RWPE1 (cell line): ENCODE data around the gene POLA2.
"Not testable (repeated sequence)": the region's sequence is repeated elsewhere in the genome, so short reads cannot be mapped to it uniquely, and the experiment has no call there.

ENCODE experiments used
- CTCF ChIA-PET: fragments of 350-600 bp; sonication (Branson Sonifier 250); formaldehyde crosslinking; extraction: SDS; loops from one replicate; lab custom pipeline; 2021; lab: Yijun Ruan, JAX
- POLR2A ChIA-PET: fragments of 400-600 bp; formaldehyde crosslinking; extraction: SDS; loops from one replicate; lab custom pipeline; 2020; ENCODE audit warnings: antibody characterized with exemption; ENCODE audit not compliant: low non-redundant PET; lab: Yijun Ruan, JAX
- DNase-seq: peaks from one replicate; pipeline ENCODE4 v3.0.0; 2012; ENCODE audit warnings: low spot score
- H3K27ac ChIP-seq: fragments of 450-650 bp; 2 replicates; pipeline ENCODE4 v1.5.1; 2017
- TF ChIP-seq, protein P1 (sequence below): fragments of 450-650 bp; conservative IDR thresholded peaks from 2 replicates; pipeline ENCODE4 v1.5.1; 2017; ENCODE audit warnings: low read depth, mild to moderate bottlenecking

POLA2 gene

DNA sequence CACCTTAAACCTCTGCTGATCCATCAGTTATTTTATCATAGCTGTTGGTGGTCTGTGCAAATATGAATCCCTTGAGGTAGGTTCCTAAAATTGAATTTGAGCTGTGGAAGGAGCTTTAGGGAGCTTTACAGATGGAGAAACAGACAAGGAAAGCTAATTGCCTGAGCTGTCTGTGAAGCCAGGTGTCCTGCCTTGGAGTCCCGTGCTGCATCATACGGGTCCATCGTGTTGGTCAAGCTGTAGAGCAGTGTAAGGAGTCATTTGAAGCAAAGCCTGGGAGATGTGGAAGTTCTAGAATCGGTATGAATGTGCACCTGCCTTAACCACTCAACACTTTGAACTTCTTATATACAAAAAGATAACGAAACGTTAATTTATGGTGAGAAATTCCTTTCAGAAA is 1.0 kb downstream of the POLA2 start:
- DNase-seq, result no peak
- POLR2A ChIA-PET, result interaction anchor here (0.6 to 1.4 kb wide), 3 partner anchors 14 to 71 kb away, joined by 3 to 6 read pairs (median 4); partner anchors contain the start of gene DPF2
- CTCF ChIA-PET, result interaction anchor here (0.8 to 2.2 kb wide), 3 partner anchors 12 to 53 kb away, joined by 3 to 12 read pairs (median 8); partner anchors contain the start of gene CDC42EP2
- TF ChIP-seq, protein P1, sequence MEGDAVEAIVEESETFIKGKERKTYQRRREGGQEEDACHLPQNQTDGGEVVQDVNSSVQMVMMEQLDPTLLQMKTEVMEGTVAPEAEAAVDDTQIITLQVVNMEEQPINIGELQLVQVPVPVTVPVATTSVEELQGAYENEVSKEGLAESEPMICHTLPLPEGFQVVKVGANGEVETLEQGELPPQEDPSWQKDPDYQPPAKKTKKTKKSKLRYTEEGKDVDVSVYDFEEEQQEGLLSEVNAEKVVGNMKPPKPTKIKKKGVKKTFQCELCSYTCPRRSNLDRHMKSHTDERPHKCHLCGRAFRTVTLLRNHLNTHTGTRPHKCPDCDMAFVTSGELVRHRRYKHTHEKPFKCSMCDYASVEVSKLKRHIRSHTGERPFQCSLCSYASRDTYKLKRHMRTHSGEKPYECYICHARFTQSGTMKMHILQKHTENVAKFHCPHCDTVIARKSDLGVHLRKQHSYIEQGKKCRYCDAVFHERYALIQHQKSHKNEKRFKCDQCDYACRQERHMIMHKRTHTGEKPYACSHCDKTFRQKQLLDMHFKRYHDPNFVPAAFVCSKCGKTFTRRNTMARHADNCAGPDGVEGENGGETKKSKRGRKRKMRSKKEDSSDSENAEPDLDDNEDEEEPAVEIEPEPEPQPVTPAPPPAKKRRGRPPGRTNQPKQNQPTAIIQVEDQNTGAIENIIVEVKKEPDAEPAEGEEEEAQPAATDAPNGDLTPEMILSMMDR, result no peak
- H3K27ac ChIP-seq, result peak overlapping the region; percentile 94; the same call in 1 of the 2 replicates

DNA sequence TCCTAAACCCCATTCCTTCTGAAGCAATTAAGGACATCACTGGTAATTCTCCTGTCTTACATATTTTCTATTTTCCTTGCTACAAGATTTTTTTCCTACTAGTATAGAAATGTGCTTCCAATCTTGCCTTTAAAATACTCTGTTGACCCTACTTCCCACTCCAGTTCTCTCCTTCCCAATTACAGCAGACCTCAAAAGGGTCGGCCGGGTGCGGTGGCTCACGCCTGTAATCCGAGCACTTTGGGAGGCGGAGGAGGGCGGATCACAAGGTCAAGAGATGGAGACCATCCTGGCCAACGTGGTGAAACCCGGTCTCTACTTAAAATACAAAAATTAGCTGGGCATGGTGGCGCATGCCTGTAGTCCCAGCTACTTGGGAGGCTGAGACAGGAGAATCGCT is 3.0 kb downstream of the POLA2 start:
- CTCF ChIA-PET, result interaction anchor here (0.6 to 2.1 kb wide), 2 partner anchors 50 to 51 kb away, joined by 3 to 10 read pairs; partner anchors contain the start of gene CDC42EP2
- POLR2A ChIA-PET, DNase-seq: not testable (repeated sequence)

DNA sequence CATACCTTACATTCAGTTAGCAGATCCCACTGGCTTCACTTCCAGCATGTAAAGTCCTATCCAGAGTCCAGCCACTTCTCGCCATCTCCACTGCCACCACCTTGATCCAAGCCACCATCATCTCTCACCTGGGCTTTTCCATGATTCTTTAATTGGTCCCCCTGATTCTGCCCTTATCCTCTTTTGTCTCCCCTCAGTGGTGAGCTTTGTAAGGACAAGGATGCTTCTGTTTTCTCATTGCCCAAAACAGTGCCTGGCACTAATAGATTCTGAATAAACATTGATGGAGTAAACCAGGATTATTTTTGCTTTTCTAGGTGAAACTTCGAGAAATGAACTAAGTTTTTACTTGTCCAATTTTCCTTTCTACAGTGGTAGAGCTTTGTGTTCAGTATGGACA is 4.4 kb downstream of the POLA2 start:
- CTCF ChIA-PET, result interaction anchor here (0.6 to 2.1 kb wide), 5 partner anchors 9 to 719 kb away, joined by 3 to 10 read pairs (median 4); partner anchors contain the start of gene CDC42EP2

More for the DNA sequence above, 3.0 kb downstream of the POLA2 start:
- H3K27ac ChIP-seq, result not testable (repeated sequence)

DNA sequence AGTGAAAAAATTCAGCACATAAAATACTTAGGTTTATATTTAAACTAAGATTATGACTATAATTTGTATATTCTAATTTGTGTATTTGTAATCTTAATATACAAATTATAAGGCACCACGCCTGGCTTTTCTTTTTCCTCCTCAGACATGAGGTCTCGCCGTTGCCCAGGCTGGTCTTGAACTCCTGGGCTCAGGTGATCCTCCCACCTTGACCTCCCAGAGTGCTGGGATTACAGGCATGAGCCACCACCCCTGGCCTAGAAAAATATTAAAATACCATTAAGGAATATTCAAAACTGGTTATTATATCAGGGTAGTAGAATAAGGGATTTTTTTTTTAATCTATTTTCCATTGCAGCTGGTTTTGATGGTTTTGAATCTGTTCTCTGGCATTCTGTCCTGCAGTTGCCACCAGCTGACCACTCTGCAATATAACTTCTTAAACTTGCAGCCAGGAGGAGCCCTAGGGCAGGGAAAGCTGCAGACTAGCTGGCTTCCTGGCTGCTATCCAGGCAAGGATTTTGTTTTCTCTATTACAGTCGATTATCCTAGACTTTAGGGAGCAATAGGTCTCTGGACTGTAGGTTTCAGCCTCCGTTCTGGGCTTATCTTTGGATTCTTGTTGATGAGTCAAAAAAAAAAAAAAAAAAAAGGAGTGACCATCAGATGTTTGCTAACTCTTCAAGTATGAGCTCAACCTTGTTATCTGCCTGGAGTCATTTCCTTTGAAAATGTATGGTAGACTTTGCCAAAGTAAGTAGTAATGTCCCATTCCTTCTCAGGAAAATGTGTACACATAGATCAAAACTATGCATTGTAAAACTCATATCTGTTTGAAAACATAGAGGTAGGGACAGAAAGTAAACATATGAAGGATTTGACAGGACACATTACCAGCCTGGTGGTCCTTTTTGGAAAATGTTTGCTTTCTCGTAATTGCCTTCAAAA is 13.2 kb downstream of the POLA2 start:
- ChIA-PET POLR2A (interaction anchor here (0.6 to 1.3 kb wide), 3 partner anchors 12 to 85 kb away, joined by 3 to 7 read pairs (median 3); partner anchors contain the start of gene DPF2), CTCF (interaction anchor here (0.6 to 2.6 kb wide), 19 partner anchors 9 to 738 kb away, joined by 3 to 41 read pairs (median 5); partner anchors contain the start of genes CDC42EP2 and POLA2)
- peak overlapping the region; percentile 60 for H3K27ac ChIP-seq
- TF ChIP-seq, protein P1, result peak; percentile 77
- peak; percentile 67 for DNase-seq

More for the DNA sequence above, 4.4 kb downstream of the POLA2 start:
- H3K27ac ChIP-seq, result no peak overlapping the region
- POLR2A ChIA-PET, result no interaction called here
- TF ChIP-seq, protein P1, result no peak
- no peak for DNase-seq

DNA sequence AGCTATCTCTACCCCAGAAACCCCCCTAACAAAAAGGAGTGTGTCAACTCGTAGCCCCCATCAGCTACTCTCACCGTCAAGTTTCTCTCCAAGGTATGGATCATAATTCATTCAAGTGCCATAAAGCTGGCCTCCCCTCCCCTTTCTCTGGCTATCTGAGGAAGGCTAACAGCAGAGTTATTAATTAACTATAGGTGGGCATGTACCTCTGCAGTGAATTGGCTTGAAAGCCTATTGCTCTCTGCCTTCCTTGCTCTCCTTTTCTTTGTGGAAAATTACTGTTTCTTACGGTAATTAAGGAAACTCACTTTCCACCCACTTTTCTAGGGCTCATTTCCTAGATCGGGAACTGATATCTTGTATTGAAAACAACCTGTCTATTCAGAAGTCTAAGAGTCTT is 14.1 kb downstream of the POLA2 start:
- DNase-seq, result no peak
- CTCF ChIA-PET, result interaction anchor here (0.7 to 2.6 kb wide), 5 partner anchors 39 to 77 kb away, joined by 5 to 41 read pairs (median 10); partner anchors contain the start of gene CDC42EP2
- no peak overlapping the region for H3K27ac ChIP-seq
- TF ChIP-seq, protein P1, result no peak
- POLR2A ChIA-PET, result interaction anchor here (0.6 to 1.3 kb wide), 3 partner anchors 11 to 57 kb away, joined by 3 to 7 read pairs (median 6); partner anchors contain the start of gene DPF2

DNA sequence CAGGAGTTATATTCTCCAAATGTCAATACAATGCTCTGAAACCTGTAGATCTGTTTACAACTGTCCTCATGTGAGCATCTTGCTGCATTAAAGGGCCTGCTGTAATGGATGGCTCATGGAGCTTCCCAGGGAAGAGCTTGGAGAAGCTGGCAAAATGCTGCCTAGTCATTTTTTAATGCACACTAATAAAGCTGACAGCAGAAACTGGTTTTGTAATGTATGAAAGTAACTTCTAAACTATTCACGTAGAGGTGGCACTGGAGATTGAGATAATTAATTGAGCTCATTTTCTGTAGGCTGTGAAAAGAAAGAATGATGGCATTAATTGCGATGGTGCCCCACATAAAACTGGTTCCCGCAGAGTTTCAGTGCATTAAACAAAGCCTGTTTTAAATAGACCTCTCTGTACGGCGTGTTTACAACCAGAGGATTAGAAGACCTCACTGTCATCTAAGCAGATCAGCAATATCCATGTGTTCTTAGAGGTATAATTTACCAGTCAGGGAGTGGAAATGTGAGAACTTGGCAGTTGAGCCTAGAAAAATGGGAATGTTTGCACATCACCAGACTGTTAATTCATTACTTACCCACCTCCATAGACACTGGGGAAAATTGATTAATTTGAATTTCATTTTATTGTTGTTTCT is 16.0 kb downstream of the POLA2 start:
- ChIA-PET POLR2A (no interaction called here), CTCF (interaction anchor here (0.6 to 1.2 kb wide), 3 partner anchors 37 to 68 kb away, joined by 3 read pairs; partner anchors contain the start of gene DPF2)
- TF ChIP-seq, protein P1, result no peak
- no peak overlapping the region for H3K27ac ChIP-seq
- DNase-seq, result no peak
